Mucosa of rectum (tissue), 2 donors: ENCODE measurements around the gene C2CD3.
"Not testable (repeated sequence)": the region's sequence is repeated elsewhere in the genome, so short reads cannot be mapped to it uniquely, and the experiment has no call there.

Experiments
- H3K27ac ChIP-seq, 2 donors: one replicate each; pipeline ENCODE4 v1.7.0; 2013; ENCODE audit warnings: inconsistent platforms in 2 of 2, low read depth in 2 of 2, low read length in 2 of 2
- H3K27me3 ChIP-seq, 2 donors: one replicate each; pipeline ENCODE4 v1.7.0; 2013; ENCODE audit warnings: low read length in 2 of 2; ENCODE audit not compliant: control insufficient read depth in 2 of 2, insufficient read depth in 2 of 2
- H3K36me3 ChIP-seq, 2 donors: one replicate each; pipeline ENCODE4 v1.7.0; 2013; ENCODE audit warnings: low read length in 2 of 2; ENCODE audit not compliant: control insufficient read depth in 2 of 2, insufficient read depth in 2 of 2
- H3K4me1 ChIP-seq, 2 donors: one replicate each; pipeline ENCODE4 v1.7.0; 2013; ENCODE audit warnings: low read length in 2 of 2, mild to moderate bottlenecking in 1 of 2; ENCODE audit not compliant: control insufficient read depth in 2 of 2, insufficient read depth in 2 of 2
- H3K4me3 ChIP-seq, 2 donors: one replicate each; pipeline ENCODE4 v1.7.0; 2013; ENCODE audit warnings: low read length in 2 of 2
- H3K9ac ChIP-seq, 2 donors: one replicate each; pipeline ENCODE4 v1.7.0; 2013; ENCODE audit warnings: low read length in 2 of 2, low read depth in 1 of 2, mild to moderate bottlenecking in 1 of 2
- H3K9me3 ChIP-seq, 2 donors: one replicate each; pipeline ENCODE4 v1.7.0; 2013; ENCODE audit warnings: low read length in 2 of 2; ENCODE audit not compliant: control insufficient read depth in 2 of 2
- donor health status: healthy.
- donor health status: Normal muscosa, but diverticular disease.

Gene C2CD3

GRCh38 chr11:73989156-73989555 lies 181.6 kb downstream of the C2CD3 start:
- Histone ChIP-seq H3K9ac (no peak overlapping the region), H3K27me3 (no peaks in the 10 kb centered on the region), H3K4me1 (no peaks in the 10 kb centered on the region), H3K27ac (no peak overlapping the region), H3K36me3 (no peaks in the 10 kb centered on the region), H3K9me3 (no peaks in the 10 kb centered on the region), H3K4me3 (no peak overlapping the region)

GRCh38 chr11:73988227-73988626 lies 182.6 kb downstream of the C2CD3 start:
- no peaks in the 10 kb centered on the region for H3K27me3 ChIP-seq
- no peak overlapping the region for H3K9ac ChIP-seq
- H3K4me3 ChIP-seq = no peak overlapping the region
- H3K27ac ChIP-seq = no peak overlapping the region
- H3K36me3 ChIP-seq = no peaks in the 10 kb centered on the region
- peaks cover 3 to 5% of the 10 kb centered on the region in 2 donors for H3K4me1 ChIP-seq
- H3K9me3 ChIP-seq = no peaks in the 10 kb centered on the region

GRCh38 chr11:73985661-73986060 lies 185.1 kb downstream of the C2CD3 start:
- not testable (repeated sequence) for H3K36me3 ChIP-seq, H3K9me3 ChIP-seq, H3K9ac ChIP-seq, H3K27me3 ChIP-seq, H3K27ac ChIP-seq, H3K4me3 ChIP-seq
- H3K4me1 ChIP-seq = peaks cover 12 to 15% of the 10 kb centered on the region in 2 donors

GRCh38 chr11:73983741-73984538 lies 186.9 kb downstream of the C2CD3 start:
- H3K4me1 ChIP-seq = peaks cover 27 to 29% of the 10 kb centered on the region in 2 donors
- no peaks in the 10 kb centered on the region for H3K9me3 ChIP-seq
- H3K27ac ChIP-seq = peak overlapping the region; percentile 94 to 99
- peak overlapping the region; percentile 68 to 77 for H3K9ac ChIP-seq
- peak overlapping the region; percentile 76 to 95 for H3K4me3 ChIP-seq
- no peaks in the 10 kb centered on the region for H3K27me3 ChIP-seq
- H3K36me3 ChIP-seq = peaks cover 0 to 2% of the 10 kb centered on the region in 2 donors

- Histone ChIP-seq H3K36me3 (peaks cover 3 to 4% of the 10 kb centered on the region in 2 donors), H3K4me3 (peak overlapping the region; percentile 76 to 95), H3K9me3 (no peaks in the 10 kb centered on the region), H3K27ac (peak overlapping the region; percentile 94 to 99), H3K9ac (peak overlapping the region; percentile 77 to 87), H3K4me1 (peaks cover 28 to 33% of the 10 kb centered on the region in 2 donors), H3K27me3 (no peaks in the 10 kb centered on the region)
Observed at GRCh38 chr11:73982990-73983740, 187.6 kb downstream of the C2CD3 start.

- peak within 1 kb of the TSS; percentile 77 to 87 for H3K9ac ChIP-seq
- H3K9me3 ChIP-seq = no peaks in the 10 kb centered on the region
- peaks cover 9 to 10% of the 10 kb centered on the region in 2 donors for H3K36me3 ChIP-seq
- H3K4me3 ChIP-seq = peak within 1 kb of the TSS; percentile 76 to 95
- H3K27me3 ChIP-seq = no peaks in the 10 kb centered on the region
- peaks cover 28 to 36% of the 10 kb centered on the region in 2 donors for H3K4me1 ChIP-seq
- H3K27ac ChIP-seq = peak within 1 kb of the TSS; percentile 94 to 99
Observed at GRCh38 chr11:73982595-73982989, 188.2 kb downstream of the C2CD3 start, which contains the start of gene UCP2. Gene UCP2 (minus strand): TSS chr11:73982843. CDS start chr11:73978378, 4,465 bp downstream.

GRCh38 chr11:73981051-73981805 lies 189.6 kb downstream of the C2CD3 start:
- H3K9ac ChIP-seq = peak overlapping the region; percentile 77 to 81
- H3K4me3 ChIP-seq = peak overlapping the region; percentile 76 to 95
- peaks cover 28 to 39% of the 10 kb centered on the region in 2 donors for H3K4me1 ChIP-seq
- H3K27me3 ChIP-seq = no peaks in the 10 kb centered on the region
- peaks cover 22 to 24% of the 10 kb centered on the region in 2 donors for H3K36me3 ChIP-seq
- no peaks in the 10 kb centered on the region for H3K9me3 ChIP-seq
- peak overlapping the region; percentile 94 to 99 for H3K27ac ChIP-seq

GRCh38 chr11:73980001-73980961 lies 190.5 kb downstream of the C2CD3 start:
- Histone ChIP-seq H3K9me3 (no peaks in the 10 kb centered on the region), H3K36me3 (peaks cover 29 to 33% of the 10 kb centered on the region in 2 donors), H3K4me1 (peaks cover 28 to 39% of the 10 kb centered on the region in 2 donors), H3K27ac (peak overlapping the region; percentile 81 to 99), H3K4me3 (peak overlapping the region; percentile 35 to 95), H3K27me3 (no peaks in the 10 kb centered on the region), H3K9ac (peak overlapping the region; percentile 61 to 77)

GRCh38 chr11:73978576-73979086 lies 192.2 kb downstream of the C2CD3 start:
- Histone ChIP-seq H3K27ac (peak overlapping the region in 1 of 2 donors; percentile 99), H3K9ac (no peak overlapping the region), H3K27me3 (no peaks in the 10 kb centered on the region), H3K4me1 (peaks cover 36 to 44% of the 10 kb centered on the region in 2 donors), H3K36me3 (peaks cover 33 to 41% of the 10 kb centered on the region in 2 donors), H3K4me3 (no peak overlapping the region), H3K9me3 (no peaks in the 10 kb centered on the region)
